Subcutaneous abdominal adipose tissue (tissue), 5 donors: Measurements from ENCODE around the gene SLC23A2.
"Not testable (repeated sequence)": the region's sequence is repeated elsewhere in the genome, so short reads cannot be mapped to it uniquely, and the experiment has no call there.

ENCODE experiments used
- H3K27ac ChIP-seq: one replicate; pipeline ENCODE4 v1.7.0; 2013; ENCODE audit warnings: low read depth, mild to moderate bottlenecking, inconsistent platforms, low read length, moderate library complexity
- H3K27me3 ChIP-seq, 5 donors: one replicate each; pipeline ENCODE4 v1.7.0; 2013; ENCODE audit warnings: low read length in 5 of 5, inconsistent platforms in 1 of 5; ENCODE audit not compliant: control insufficient read depth in 5 of 5, insufficient read depth in 4 of 5
- H3K36me3 ChIP-seq, 5 donors: one replicate each; pipeline ENCODE4 v1.7.0; 2013; ENCODE audit warnings: low read length in 5 of 5; ENCODE audit not compliant: control insufficient read depth in 5 of 5, insufficient read depth in 5 of 5
- H3K4me1 ChIP-seq, 5 donors: one replicate each; pipeline ENCODE4 v1.7.0; 2013; ENCODE audit warnings: low read length in 5 of 5, mild to moderate bottlenecking in 3 of 5, moderate library complexity in 1 of 5; ENCODE audit not compliant: control insufficient read depth in 5 of 5, insufficient read depth in 5 of 5
- H3K4me3 ChIP-seq, 5 donors: one replicate each; pipeline ENCODE4 v1.7.0; 2013; ENCODE audit warnings: low read length in 5 of 5, low read depth in 1 of 5
- H3K9ac ChIP-seq, 5 donors: one replicate each; pipeline ENCODE4 v1.7.0; 2013; ENCODE audit warnings: low read length in 5 of 5, mild to moderate bottlenecking in 4 of 5, moderate library complexity in 3 of 5
- H3K9me3 ChIP-seq, 5 donors: one replicate each; pipeline ENCODE4 v1.7.0; 2013; ENCODE audit warnings: low read length in 5 of 5; ENCODE audit not compliant: control insufficient read depth in 5 of 5
- donor health status: healthy.
- donor health status: healthy.
- donor health status: healthy.
- donor health status: healthy.
- donor health status: healthy.

Gene SLC23A2

DNA sequence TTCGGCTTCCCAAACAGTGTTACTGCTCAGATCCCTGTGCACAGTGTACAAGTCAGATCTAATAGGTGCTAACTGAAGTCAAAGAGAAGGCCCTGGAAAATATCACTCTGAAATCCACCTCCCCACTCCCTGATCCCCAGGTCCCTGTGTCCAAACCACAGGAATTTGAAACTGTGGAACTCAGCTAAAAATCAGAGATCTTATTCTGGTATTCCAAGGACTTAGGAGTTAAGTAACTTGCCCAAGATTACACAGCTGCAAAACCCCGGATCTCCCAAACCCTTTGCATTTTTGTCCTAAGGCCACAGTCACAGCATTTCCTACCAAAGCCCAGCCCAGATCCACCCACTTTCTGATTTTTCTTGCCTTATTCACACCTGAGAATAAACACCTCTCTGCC is 32.3 kb upstream of the SLC23A2 start:
- H3K9me3 ChIP-seq = no peaks in the 10 kb centered on the region
- H3K9ac ChIP-seq = no peak overlapping the region
- no peak overlapping the region for H3K4me3 ChIP-seq
- no peaks in the 10 kb centered on the region for H3K36me3 ChIP-seq
- peaks cover 0 to 4% (median 0%) of the 10 kb centered on the region in 5 donors for H3K27me3 ChIP-seq
- H3K27ac ChIP-seq = no peak overlapping the region
- H3K4me1 ChIP-seq = peaks cover 0 to 6% (median 4%) of the 10 kb centered on the region in 5 donors

DNA sequence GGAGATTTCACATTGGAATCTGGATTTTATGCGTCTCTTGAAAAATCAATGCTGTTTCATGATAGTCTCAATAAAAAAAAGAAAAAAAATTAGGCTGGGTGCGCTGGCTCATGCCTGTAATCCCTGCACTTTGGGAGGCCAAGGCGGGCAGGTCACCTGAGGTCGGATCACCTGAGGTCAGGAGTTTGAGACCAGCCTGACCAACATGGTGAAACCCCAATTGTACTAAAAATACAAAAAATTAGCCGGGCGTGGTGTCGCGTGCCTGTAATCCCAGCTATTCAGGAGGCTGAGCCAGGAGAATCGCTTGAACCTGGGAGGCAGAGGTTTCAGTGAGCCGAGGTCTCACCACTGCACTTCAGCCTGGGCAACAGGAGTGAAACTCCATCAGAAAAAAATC is 30.4 kb upstream of the SLC23A2 start:
- H3K9me3 ChIP-seq, H3K4me3 ChIP-seq, H3K27ac ChIP-seq, H3K36me3 ChIP-seq, H3K27me3 ChIP-seq, H3K4me1 ChIP-seq, H3K9ac ChIP-seq: not testable (repeated sequence)

DNA sequence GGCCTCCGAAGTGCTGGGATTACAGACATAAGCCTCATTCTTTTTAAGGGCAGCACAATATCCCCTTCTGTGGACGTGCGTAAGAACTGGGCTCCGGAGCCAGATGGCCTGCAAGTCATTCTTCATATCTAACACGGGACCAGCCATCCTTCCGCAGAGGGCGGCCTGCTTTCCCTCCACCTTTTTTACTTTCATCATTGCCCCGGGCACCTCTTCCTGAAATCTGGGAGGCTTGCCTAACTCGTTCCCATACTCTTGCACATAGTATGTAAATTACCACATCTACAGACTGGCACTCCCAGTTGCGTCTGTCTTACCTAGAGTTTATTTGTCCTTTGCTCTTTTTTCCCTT is 29.9 kb upstream of the SLC23A2 start:
- Histone ChIP-seq H3K9ac (no peak overlapping the region), H3K27me3 (peaks cover 0 to 4% (median 0%) of the 10 kb centered on the region in 5 donors), H3K36me3 (no peaks in the 10 kb centered on the region), H3K4me1 (peaks cover 0 to 6% (median 4%) of the 10 kb centered on the region in 5 donors), H3K27ac (no peak overlapping the region), H3K4me3 (no peak overlapping the region), H3K9me3 (no peaks in the 10 kb centered on the region)

DNA sequence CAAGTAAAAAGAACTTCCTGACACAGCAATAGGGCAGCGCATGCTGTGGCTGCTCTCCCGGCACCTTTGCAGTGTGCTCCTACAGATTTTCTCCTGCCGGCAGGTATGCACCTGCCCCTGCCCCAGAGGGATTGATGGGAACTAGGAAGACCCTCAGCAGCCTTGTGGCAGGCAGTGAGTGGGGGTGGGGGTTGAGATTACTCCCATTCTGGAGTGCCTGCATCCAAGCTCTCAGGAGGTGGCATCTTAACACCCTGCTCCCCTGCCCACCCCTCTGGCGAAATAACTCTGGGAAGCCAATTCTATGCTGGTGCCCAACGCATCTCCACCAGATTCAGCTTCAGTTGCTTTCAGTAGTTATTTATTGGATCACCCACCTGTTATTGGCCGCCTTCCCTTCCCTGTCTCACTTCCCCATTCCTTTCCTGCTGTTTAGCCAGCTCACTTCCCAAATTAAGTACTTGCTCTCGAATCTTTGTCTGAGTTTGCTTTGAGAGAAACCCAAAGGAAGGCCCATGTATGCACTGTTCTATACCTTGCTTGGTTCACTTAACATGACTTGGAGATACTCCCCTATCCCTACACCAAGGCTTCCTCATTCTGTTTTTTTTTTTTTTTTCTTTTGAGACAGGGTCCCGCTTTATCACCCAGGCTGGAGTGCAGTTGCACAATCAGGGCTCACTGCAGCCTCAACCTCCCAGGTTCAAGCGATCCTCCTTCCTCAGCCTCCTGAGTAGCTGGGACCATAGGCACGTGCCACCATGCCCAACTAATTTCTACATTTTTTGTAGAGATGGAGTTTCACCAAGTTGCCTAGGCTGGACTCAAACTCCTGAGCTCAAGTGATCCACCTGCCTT is 29.3 kb upstream of the SLC23A2 start:
- Histone ChIP-seq H3K27me3 (peaks cover 0 to 3% (median 0%) of the 10 kb centered on the region in 5 donors), H3K27ac (no peak overlapping the region), H3K36me3 (no peaks in the 10 kb centered on the region), H3K4me3 (no peak overlapping the region), H3K9me3 (no peaks in the 10 kb centered on the region), H3K4me1 (peaks cover 0 to 6% (median 4%) of the 10 kb centered on the region in 5 donors), H3K9ac (no peak overlapping the region)

GRCh38 chr20:5028258-5029059 is 27.1 kb upstream of the SLC23A2 start:
- not testable (repeated sequence) for H3K9me3 ChIP-seq, H3K36me3 ChIP-seq, H3K9ac ChIP-seq, H3K27me3 ChIP-seq, H3K27ac ChIP-seq, H3K4me3 ChIP-seq
- H3K4me1 ChIP-seq = peaks cover 0 to 11% (median 4%) of the 10 kb centered on the region in 5 donors

- H3K36me3 ChIP-seq = no peaks in the 10 kb centered on the region
- no peaks in the 10 kb centered on the region for H3K9me3 ChIP-seq
- H3K4me1 ChIP-seq = peaks cover 0 to 6% (median 0%) of the 10 kb centered on the region in 5 donors
- H3K27ac ChIP-seq = no peak overlapping the region
- no peaks in the 10 kb centered on the region for H3K27me3 ChIP-seq
- H3K9ac ChIP-seq = no peak overlapping the region
- H3K4me3 ChIP-seq = no peak overlapping the region
These were observed 23.7 kb upstream of the SLC23A2 start for GRCh38 chr20:5024982-5025381.

GRCh38 chr20:5024103-5024502 is 22.8 kb upstream of the SLC23A2 start:
- H3K9ac ChIP-seq = no peak overlapping the region
- H3K36me3 ChIP-seq = no peaks in the 10 kb centered on the region
- H3K9me3 ChIP-seq = no peaks in the 10 kb centered on the region
- H3K27ac ChIP-seq = no peak overlapping the region
- peaks cover 0 to 5% (median 0%) of the 10 kb centered on the region in 5 donors for H3K4me1 ChIP-seq
- H3K4me3 ChIP-seq = no peak overlapping the region
- H3K27me3 ChIP-seq = no peaks in the 10 kb centered on the region

DNA sequence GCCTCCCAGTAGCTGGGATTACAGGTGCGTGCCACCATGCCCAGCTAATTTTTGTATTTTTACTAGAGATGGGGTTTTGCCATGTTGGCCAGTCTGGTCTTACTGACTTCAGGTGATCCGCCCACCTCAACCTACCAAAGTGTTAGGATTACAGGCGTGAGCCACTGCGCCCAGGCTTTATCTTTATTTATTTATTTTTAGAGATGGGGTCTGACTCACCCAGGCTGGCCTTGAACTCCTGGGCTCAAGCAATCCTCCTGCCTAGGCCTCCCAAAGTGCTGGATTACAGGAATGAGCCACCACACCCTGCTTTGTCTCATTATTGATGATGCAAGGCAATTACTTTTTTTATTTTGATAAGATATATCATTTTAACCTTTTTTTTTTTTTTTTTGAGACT is 21.9 kb upstream of the SLC23A2 start:
- not testable (repeated sequence) for H3K9ac ChIP-seq, H3K4me1 ChIP-seq, H3K36me3 ChIP-seq

GRCh38 chr20:5020760-5021159 is 19.4 kb upstream of the SLC23A2 start:
- no peak overlapping the region for H3K4me3 ChIP-seq
- H3K36me3 ChIP-seq = no peaks in the 10 kb centered on the region
- no peak overlapping the region for H3K27ac ChIP-seq
- peaks cover 0 to 5% (median 0%) of the 10 kb centered on the region in 5 donors for H3K4me1 ChIP-seq
- no peaks in the 10 kb centered on the region for H3K27me3 ChIP-seq
- H3K9ac ChIP-seq = no peak overlapping the region
- no peaks in the 10 kb centered on the region for H3K9me3 ChIP-seq

More for the DNA sequence above, 21.9 kb upstream of the SLC23A2 start:
- not testable (repeated sequence) for H3K27ac ChIP-seq, H3K4me3 ChIP-seq, H3K9me3 ChIP-seq, H3K27me3 ChIP-seq
